Glutamatergic neuron (in vitro differentiated cells): ENCODE results near the gene PRXL2B. TPM values are rescaled to one million over a fixed set of nuclear protein-coding genes. Genes with fewer than 3 reads are reported as not detected.

Source experiments
- DNase-seq: peaks from one replicate; pipeline ENCODE4 v3.0.0; 2022
- H3K27ac Mint-ChIP-seq: one replicate; pipeline ENCODE4 v1.8.0; 2020; ENCODE audit warnings: mild to moderate bottlenecking, mixed read lengths, inconsistent platforms; ENCODE audit not compliant: unreplicated experiment
- H3K27me3 Mint-ChIP-seq: one replicate; pipeline ENCODE4 v1.8.0; 2020; ENCODE audit warnings: mild to moderate bottlenecking, moderate library complexity, mixed read lengths, inconsistent platforms; ENCODE audit not compliant: unreplicated experiment
- H3K36me3 Mint-ChIP-seq: one replicate; pipeline ENCODE4 v1.8.0; 2020; ENCODE audit warnings: mild to moderate bottlenecking, mixed read lengths, inconsistent platforms; ENCODE audit not compliant: unreplicated experiment
- H3K4me1 Mint-ChIP-seq: one replicate; pipeline ENCODE4 v1.8.0; 2020; ENCODE audit warnings: mild to moderate bottlenecking, low read depth, mixed read lengths, inconsistent platforms; ENCODE audit not compliant: unreplicated experiment
- H3K4me3 Mint-ChIP-seq: one replicate; pipeline ENCODE4 v1.8.0; 2020; ENCODE audit warnings: mild to moderate bottlenecking, mixed read lengths, inconsistent platforms; ENCODE audit not compliant: unreplicated experiment
- H3K9me3 Mint-ChIP-seq: one replicate; pipeline ENCODE4 v1.8.0; 2020; ENCODE audit warnings: mild to moderate bottlenecking, moderate library complexity, mixed read lengths, inconsistent platforms; ENCODE audit not compliant: unreplicated experiment
- total RNA-seq: library from RNA; stranded (reverse); fragmentation: NEBNext Ultra II Directional; extraction: Animal tissue kit (Norgen Biotek cat#: 25700); gene quantifications from one replicate; pipeline ENCODE4 v1.2.1, GENCODE V29; 2021; ENCODE audit not compliant: unreplicated experiment
- TF ChIP-seq, protein P1 (sequence below): fragments of 200-600 bp; sonication (generic); IDR thresholded peaks from one replicate; pipeline ENCODE4 v1.5.0; 2021; ENCODE audit not compliant: partially characterized antibody, unreplicated experiment

Gene PRXL2B
- total RNA-seq, 1 donor from 2014 or later, result 46.1 TPM

DNA sequence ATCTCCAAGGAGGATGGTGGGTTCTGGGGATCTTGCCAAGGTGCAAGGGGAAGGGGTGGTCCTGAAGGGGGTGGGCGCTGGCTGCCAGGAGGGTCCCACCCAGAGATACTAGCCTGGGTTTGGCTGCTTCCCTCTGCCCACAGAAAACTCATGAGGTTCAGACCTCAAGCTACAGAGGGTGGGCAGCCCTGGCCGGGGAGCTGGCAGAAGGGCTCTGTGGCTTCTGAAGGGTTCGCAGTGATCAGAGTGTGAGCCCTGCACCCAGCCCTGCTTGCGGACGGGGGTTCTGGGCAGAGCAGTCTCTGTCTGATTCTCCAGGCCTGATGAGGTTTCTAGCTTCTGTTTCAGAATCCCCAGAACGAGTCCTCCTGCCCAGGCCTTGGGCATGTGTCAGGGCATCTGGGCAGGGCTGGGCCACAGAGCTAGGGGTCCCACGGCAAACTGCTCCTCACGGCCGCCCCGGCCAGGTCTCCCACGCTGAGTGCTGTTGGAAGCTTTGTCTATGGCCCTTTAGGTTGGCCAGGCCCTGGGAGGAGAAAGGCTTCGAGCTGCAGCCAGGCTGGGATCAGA lies 46.9 kb downstream of the PRXL2B start:
- TF ChIP-seq, protein P1, sequence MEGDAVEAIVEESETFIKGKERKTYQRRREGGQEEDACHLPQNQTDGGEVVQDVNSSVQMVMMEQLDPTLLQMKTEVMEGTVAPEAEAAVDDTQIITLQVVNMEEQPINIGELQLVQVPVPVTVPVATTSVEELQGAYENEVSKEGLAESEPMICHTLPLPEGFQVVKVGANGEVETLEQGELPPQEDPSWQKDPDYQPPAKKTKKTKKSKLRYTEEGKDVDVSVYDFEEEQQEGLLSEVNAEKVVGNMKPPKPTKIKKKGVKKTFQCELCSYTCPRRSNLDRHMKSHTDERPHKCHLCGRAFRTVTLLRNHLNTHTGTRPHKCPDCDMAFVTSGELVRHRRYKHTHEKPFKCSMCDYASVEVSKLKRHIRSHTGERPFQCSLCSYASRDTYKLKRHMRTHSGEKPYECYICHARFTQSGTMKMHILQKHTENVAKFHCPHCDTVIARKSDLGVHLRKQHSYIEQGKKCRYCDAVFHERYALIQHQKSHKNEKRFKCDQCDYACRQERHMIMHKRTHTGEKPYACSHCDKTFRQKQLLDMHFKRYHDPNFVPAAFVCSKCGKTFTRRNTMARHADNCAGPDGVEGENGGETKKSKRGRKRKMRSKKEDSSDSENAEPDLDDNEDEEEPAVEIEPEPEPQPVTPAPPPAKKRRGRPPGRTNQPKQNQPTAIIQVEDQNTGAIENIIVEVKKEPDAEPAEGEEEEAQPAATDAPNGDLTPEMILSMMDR, result no peak
- Mint-ChIP-seq H3K4me3 (no peak overlapping the region), H3K4me1 (no peaks in the 10 kb centered on the region), H3K27ac (no peak overlapping the region), H3K27me3 (peaks cover 16% of the 10 kb centered on the region), H3K36me3 (peaks cover 15% of the 10 kb centered on the region), H3K9me3 (peaks cover 14% of the 10 kb centered on the region)
- DNase-seq, result no peak

DNA sequence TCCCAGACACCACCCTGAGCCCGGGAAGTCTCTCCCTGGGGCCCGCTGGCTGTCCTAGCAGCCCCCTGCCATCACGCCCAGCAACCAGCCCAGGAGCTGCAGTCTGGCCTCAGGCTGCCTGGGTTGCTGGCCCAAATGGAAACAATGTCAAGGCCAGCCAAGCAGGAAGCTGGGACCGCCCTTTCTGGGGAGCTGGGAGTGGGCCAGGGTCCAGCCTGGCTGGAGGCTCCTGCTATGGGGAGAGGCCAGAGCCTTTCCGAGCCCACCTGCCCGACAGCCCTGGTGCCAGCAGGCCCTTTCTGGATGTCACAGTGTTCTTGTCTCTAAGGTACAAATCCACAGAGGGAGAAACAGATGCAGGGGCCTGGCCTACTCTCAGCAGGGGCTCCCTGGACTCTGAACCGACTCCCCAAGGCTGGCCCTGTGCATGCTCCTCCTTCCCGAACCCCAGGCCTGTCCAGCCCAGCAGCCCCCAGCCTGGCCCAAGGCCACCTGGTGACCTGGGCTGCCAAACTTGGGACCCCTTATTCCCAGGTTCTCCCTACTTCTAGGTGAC lies 47.4 kb downstream of the PRXL2B start:
- Mint-ChIP-seq H3K27me3 (peaks cover 16% of the 10 kb centered on the region), H3K4me3 (no peak overlapping the region), H3K4me1 (no peaks in the 10 kb centered on the region), H3K36me3 (peaks cover 15% of the 10 kb centered on the region), H3K9me3 (peaks cover 14% of the 10 kb centered on the region), H3K27ac (no peak overlapping the region)
- no peak for DNase-seq
- TF ChIP-seq, protein P1, result no peak

DNA sequence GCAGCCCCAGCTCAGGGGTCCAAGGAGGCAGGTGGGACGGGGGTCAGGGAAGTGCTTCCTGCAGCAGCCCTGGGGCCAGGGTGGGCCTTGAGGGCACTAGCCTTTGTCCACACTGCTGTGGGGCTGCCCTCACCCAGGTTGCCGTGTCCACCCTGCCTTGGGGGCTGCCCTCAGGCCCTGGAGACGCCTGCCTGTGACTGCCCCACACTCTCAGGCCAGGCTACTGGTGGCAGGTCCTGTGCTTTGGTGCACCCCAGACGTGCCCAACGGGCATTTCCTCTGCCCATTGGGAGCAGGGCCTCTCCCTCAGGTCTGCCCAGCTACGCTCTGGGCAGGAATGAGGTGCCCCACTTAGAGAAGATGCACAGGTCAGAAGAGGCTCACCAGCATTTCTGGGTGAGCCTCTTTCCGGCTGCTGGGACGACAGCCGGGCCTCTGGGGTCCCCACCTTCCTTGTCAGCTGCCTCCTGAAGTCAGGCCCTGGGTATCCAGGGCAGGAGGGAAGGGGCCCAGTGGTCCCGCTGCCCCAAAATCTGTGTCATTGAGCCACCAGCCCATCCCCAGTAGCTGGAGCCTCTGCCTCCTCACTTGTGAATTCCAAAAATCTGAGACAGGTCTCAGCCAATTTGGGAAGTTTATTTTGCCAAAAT lies 48.9 kb downstream of the PRXL2B start:
- Mint-ChIP-seq H3K27ac (no peak overlapping the region), H3K27me3 (peaks cover 9% of the 10 kb centered on the region), H3K9me3 (peaks cover 9% of the 10 kb centered on the region), H3K36me3 (peaks cover 11% of the 10 kb centered on the region), H3K4me3 (no peak overlapping the region), H3K4me1 (no peaks in the 10 kb centered on the region)
- TF ChIP-seq, protein P1, result no peak
- DNase-seq, result no peak

DNA sequence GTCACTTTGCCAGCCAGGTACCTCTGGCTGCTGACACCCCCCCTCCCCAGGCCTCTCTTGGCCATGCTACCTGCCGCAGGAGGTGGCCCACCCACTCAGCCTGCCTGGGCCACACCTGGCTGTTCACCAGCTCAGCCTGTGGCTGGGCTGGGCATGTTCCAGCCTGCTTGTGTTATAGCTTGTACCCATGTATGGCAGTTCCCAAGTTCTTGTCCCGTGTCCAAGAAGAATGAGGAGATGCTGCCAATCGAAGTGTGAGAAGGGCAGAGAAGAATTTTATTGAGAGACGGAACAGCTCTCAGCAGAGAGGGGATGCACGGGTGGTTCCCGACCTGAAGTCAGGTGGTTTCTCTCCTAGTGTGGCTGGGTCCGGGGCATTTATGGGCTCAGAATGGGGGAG lies 50.2 kb downstream of the PRXL2B start:
- DNase-seq, result no peak
- TF ChIP-seq, protein P1, result no peak
- H3K27ac Mint-ChIP-seq, result no peak overlapping the region
- no peaks in the 10 kb centered on the region for H3K4me1 Mint-ChIP-seq
- peaks cover 2% of the 10 kb centered on the region for H3K27me3 Mint-ChIP-seq
- peaks cover 7% of the 10 kb centered on the region for H3K9me3 Mint-ChIP-seq
- peaks cover 6% of the 10 kb centered on the region for H3K36me3 Mint-ChIP-seq
- no peak overlapping the region for H3K4me3 Mint-ChIP-seq

DNA sequence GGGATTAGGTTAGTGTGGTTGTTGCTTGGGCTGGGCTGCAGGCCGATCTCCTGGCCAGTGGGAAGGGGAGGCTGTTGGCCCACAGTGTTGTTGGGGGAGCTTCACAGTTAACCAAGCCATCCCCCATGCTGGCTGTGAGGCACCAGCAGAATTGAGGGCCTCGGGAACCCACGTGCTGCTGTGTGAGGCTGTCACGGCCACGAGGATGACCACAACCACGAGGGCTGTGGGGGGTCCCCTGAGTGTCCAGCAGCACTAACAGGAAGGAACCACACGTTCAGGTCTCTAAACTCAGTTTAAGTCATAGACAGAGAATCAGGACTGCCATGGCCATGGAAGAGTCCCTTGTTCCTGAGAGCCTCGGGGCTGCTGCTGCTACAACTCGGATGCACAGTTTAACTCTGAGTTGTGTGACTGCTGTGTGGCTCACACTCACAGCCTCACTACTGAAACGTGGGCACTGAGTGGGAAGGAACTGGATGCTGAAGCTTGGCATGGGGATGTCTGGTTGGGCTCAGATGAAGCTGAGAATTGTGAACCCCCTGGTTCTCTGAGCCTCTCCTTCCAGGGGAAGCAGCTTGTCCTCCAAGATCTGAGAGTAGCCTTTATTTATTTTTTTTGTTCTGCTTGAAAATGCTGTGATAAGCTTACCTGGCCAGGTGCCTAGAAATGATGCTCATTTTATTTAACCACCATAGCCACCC lies 51.0 kb downstream of the PRXL2B start:
- no peaks in the 10 kb centered on the region for H3K4me1 Mint-ChIP-seq
- peaks cover 6% of the 10 kb centered on the region for H3K36me3 Mint-ChIP-seq
- TF ChIP-seq, protein P1, result no peak
- no peak for DNase-seq
- H3K9me3 Mint-ChIP-seq, result peaks cover 7% of the 10 kb centered on the region
- no peak overlapping the region for H3K27ac Mint-ChIP-seq
- H3K4me3 Mint-ChIP-seq, result no peak overlapping the region
- H3K27me3 Mint-ChIP-seq, result peaks cover 2% of the 10 kb centered on the region
